ENCODE results near the gene GLCE.
"Not testable (repeated sequence)": the region's sequence is repeated elsewhere in the genome, so short reads cannot be mapped to it uniquely, and the experiment has no call there.

GLCE gene

GRCh38 chr15:69134791-69135190, 25.6 kb upstream of the GLCE start:
- no peak for DNase-seq (ENCODE audit: low read depth in 2 of 3, low spot score in 2 of 3)

GRCh38 chr15:69135499-69135898, 24.9 kb upstream of the GLCE start:
- DNase-seq (ENCODE audit: low read depth in 2 of 3, low spot score in 2 of 3): no peak

GRCh38 chr15:69138963-69139362, 21.5 kb upstream of the GLCE start:
- DNase-seq (ENCODE audit: low read depth in 2 of 3, low spot score in 2 of 3): no peak

- no peak for DNase-seq (ENCODE audit: low read depth in 2 of 3, low spot score in 2 of 3)
Measured at GRCh38 chr15:69140306-69140705, 20.1 kb upstream of the GLCE start.

GRCh38 chr15:69141286-69141701, 19.1 kb upstream of the GLCE start:
- DNase-seq (ENCODE audit: low read depth in 2 of 3, low spot score in 2 of 3): no peak

GRCh38 chr15:69141833-69142232, 18.6 kb upstream of the GLCE start:
- DNase-seq (ENCODE audit: low read depth in 2 of 3, low spot score in 2 of 3): no peak

GRCh38 chr15:69143756-69144436, 16.5 kb upstream of the GLCE start:
- DNase-seq (ENCODE audit: low read depth in 2 of 3, low spot score in 2 of 3): no peak

GRCh38 chr15:69144530-69144929, 15.9 kb upstream of the GLCE start:
- DNase-seq (ENCODE audit: low read depth in 2 of 3, low spot score in 2 of 3): no peak

- no peak for DNase-seq (ENCODE audit: low read depth in 2 of 3, low spot score in 2 of 3)
Measured at GRCh38 chr15:69145149-69145693, 15.2 kb upstream of the GLCE start.

- no peak for DNase-seq (ENCODE audit: low read depth in 2 of 3, low spot score in 2 of 3)
Measured at GRCh38 chr15:69145694-69146492, 14.5 kb upstream of the GLCE start.

GRCh38 chr15:69146724-69147435, 13.6 kb upstream of the GLCE start:
- DNase-seq (ENCODE audit: low read depth in 2 of 3, low spot score in 2 of 3): no peak

GRCh38 chr15:69148465-69148864, 12.0 kb upstream of the GLCE start:
- no peak for DNase-seq (ENCODE audit: low read depth in 2 of 3, low spot score in 2 of 3)

- DNase-seq (ENCODE audit: low read depth in 2 of 3, low spot score in 2 of 3): no peak
Measured at GRCh38 chr15:69149163-69149562, 11.3 kb upstream of the GLCE start.

GRCh38 chr15:69149803-69150202, 10.6 kb upstream of the GLCE start:
- DNase-seq (ENCODE audit: low read depth in 2 of 3, low spot score in 2 of 3): no peak

GRCh38 chr15:69150336-69150735, 10.1 kb upstream of the GLCE start:
- no peak for DNase-seq (ENCODE audit: low read depth in 2 of 3, low spot score in 2 of 3)

GRCh38 chr15:69150841-69151240, 9.6 kb upstream of the GLCE start:
- DNase-seq (ENCODE audit: low read depth in 2 of 3, low spot score in 2 of 3): no peak

GRCh38 chr15:69153046-69153445, 7.4 kb upstream of the GLCE start:
- DNase-seq (ENCODE audit: low read depth in 2 of 3, low spot score in 2 of 3): no peak

GRCh38 chr15:69153587-69153986, 6.8 kb upstream of the GLCE start:
- not testable (repeated sequence) for DNase-seq (ENCODE audit: low read depth in 2 of 3, low spot score in 2 of 3)

GRCh38 chr15:69154078-69154477, 6.4 kb upstream of the GLCE start:
- no peak for DNase-seq (ENCODE audit: low read depth in 2 of 3, low spot score in 2 of 3)

- no peak for DNase-seq (ENCODE audit: low read depth in 2 of 3, low spot score in 2 of 3)
Measured at GRCh38 chr15:69154684-69155083, 5.8 kb upstream of the GLCE start.

- DNase-seq (ENCODE audit: low read depth in 2 of 3, low spot score in 2 of 3): no peak
Measured at GRCh38 chr15:69156736-69157381, 3.6 kb upstream of the GLCE start.

Data from activated CD8-positive, alpha-beta memory T cell treated with anti-CD3 and anti-CD28 coated beads for 48 hours (primary cell).